ENCODE data around the gene AGAP5. TPM values are rescaled to one million over a fixed set of nuclear protein-coding genes. Genes with fewer than 3 reads are reported as not detected.

The AGAP5 gene
- total and polyA plus RNA-seq, 2 experiments from 2014 or later = 3.1 to 7.3 TPM

- TF ChIP-seq CTCF (IDR thresholded peaks at IDR 0.05; ENCODE audit: low read depth, low read length) = no peak
- no peaks in the 10 kb centered on the region for H3K36me3 ChIP-seq
- H3K27me3 ChIP-seq = no peaks in the 10 kb centered on the region
- no peaks in the 10 kb centered on the region for H3K9me3 ChIP-seq (ENCODE audit: low read depth)
- no peak overlapping the region for H3K4me3 ChIP-seq
- no peak for DNase-seq (ENCODE audit: low read depth in 1 of 2, low spot score in 1 of 2)
- H3K4me1 ChIP-seq (ENCODE audit: low read depth) = peaks cover 9% of the 10 kb centered on the region
- H3K27ac ChIP-seq = no peak overlapping the region
Observed at GRCh38 chr10:73629165-73629564, 68.7 kb downstream of the AGAP5 start.

DNA sequence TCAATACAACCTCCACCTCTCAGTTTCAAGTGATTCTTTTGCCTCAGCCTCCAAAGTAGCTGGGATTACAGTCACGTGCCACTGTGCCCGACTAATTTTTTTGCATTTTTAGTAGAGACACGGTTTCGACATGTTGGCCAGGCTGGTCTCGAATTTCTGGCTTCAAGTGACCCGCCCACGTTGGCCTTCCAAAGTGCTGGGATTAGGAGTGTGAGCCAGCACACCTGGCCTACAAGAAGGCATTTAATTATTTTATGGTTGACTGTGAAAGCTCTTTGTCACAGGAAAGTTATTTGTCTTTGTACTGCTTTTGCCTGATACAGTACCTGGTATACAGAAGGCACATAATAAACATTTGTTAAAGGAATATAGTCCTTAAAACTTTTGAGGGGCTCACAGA is 69.5 kb downstream of the AGAP5 start:
- H3K4me3 ChIP-seq = no peak overlapping the region
- H3K9me3 ChIP-seq (ENCODE audit: low read depth) = no peaks in the 10 kb centered on the region
- no peak for TF ChIP-seq CTCF (IDR thresholded peaks at IDR 0.05; ENCODE audit: low read depth, low read length)
- H3K27me3 ChIP-seq = no peaks in the 10 kb centered on the region
- H3K4me1 ChIP-seq (ENCODE audit: low read depth) = peaks cover 9% of the 10 kb centered on the region
- no peak for DNase-seq (ENCODE audit: low read depth in 1 of 2, low spot score in 1 of 2)
- H3K36me3 ChIP-seq = no peaks in the 10 kb centered on the region
- H3K27ac ChIP-seq = no peak overlapping the region

DNA sequence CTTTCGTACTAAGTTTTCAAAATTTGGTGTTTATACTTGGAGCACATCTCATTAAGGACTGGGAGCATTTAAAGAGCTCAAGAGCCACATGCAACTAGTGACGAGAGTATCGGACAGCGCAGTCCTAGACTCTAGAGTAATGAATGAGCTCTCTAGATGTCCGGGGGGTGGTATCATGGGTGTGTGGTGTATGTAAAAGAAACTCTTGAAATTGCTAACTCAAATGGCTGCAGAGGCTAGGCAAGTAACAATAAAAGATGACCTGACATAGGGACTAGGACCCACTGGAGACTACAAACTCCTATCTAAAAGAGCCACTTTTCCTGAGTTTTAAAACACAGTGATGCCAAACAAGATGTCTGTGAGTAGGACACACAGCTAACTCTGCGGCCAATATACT is 70.6 kb downstream of the AGAP5 start:
- peaks cover 9% of the 10 kb centered on the region for H3K4me1 ChIP-seq (ENCODE audit: low read depth)
- H3K4me3 ChIP-seq = no peak overlapping the region
- no peaks in the 10 kb centered on the region for H3K27me3 ChIP-seq
- no peaks in the 10 kb centered on the region for H3K9me3 ChIP-seq (ENCODE audit: low read depth)
- no peak overlapping the region for H3K27ac ChIP-seq
- no peak for TF ChIP-seq CTCF (IDR thresholded peaks at IDR 0.05; ENCODE audit: low read depth, low read length)
- no peaks in the 10 kb centered on the region for H3K36me3 ChIP-seq
- no peak for DNase-seq (ENCODE audit: low read depth in 1 of 2, low spot score in 1 of 2)

- no peaks in the 10 kb centered on the region for H3K36me3 ChIP-seq
- H3K4me1 ChIP-seq (ENCODE audit: low read depth) = peaks cover 9% of the 10 kb centered on the region
- DNase-seq (ENCODE audit: low read depth in 1 of 2, low spot score in 1 of 2) = peak; percentile 98
- peak overlapping the region; percentile 89 for H3K27ac ChIP-seq
- peak overlapping the region; percentile 80 for H3K4me3 ChIP-seq
- no peaks in the 10 kb centered on the region for H3K9me3 ChIP-seq (ENCODE audit: low read depth)
- TF ChIP-seq CTCF (IDR thresholded peaks at IDR 0.05; ENCODE audit: low read depth, low read length) = no peak
- no peaks in the 10 kb centered on the region for H3K27me3 ChIP-seq
Observed at GRCh38 chr10:73625884-73626752, 71.8 kb downstream of the AGAP5 start.

DNA sequence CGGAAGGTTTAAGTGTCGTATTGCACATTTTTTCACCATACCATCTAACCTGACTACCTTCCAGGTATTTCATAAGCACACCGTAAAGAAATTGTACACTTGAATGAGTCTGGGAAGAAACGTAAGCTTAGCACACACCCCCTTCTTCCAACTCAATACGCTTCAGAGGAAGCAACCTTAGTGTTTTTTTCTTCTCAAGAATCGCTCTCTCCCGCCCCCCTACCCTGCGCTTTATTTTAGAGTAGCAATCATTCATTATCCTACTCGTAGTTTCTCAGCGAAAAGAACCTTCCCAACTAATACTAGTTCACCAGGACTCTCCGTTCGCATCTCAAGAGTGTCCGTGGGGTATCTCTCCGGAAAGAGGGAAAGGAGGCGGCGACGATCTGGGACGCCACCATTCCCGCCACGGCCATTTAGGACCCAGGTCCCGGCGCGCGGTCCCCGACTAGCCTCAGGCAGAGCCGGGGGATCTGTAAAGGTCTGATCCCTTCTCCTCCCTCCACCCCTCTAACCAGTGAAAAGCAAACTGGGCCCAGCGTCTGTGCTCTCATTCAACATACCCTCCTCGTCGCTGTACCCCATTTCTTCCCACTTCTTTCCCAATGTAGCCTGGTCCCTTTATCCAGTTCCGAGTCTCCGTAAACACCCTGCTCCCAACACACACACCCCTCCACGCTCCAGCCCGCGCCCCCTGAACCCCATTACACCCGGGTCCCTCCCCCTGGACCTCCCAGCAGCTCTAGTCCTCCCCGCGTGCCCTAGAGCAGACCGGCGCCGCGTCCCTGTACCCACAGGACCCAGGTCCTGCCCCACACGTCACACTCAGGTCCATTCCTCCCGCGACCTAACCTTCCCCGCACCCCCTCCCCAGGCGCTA is 72.7 kb downstream of the AGAP5 start:
- H3K36me3 ChIP-seq = no peaks in the 10 kb centered on the region
- H3K9me3 ChIP-seq (ENCODE audit: low read depth) = no peaks in the 10 kb centered on the region
- peaks cover 9% of the 10 kb centered on the region for H3K4me1 ChIP-seq (ENCODE audit: low read depth)
- H3K27ac ChIP-seq = peak overlapping the region; percentile 77
- H3K27me3 ChIP-seq = no peaks in the 10 kb centered on the region
- no peak for TF ChIP-seq CTCF (IDR thresholded peaks at IDR 0.05; ENCODE audit: low read depth, low read length)
- H3K4me3 ChIP-seq = peak overlapping the region; percentile 80
- peak; percentile 38 to 65 for DNase-seq (ENCODE audit: low read depth in 1 of 2, low spot score in 1 of 2)

Other genes starting within 250 kb of the AGAP5 start
- gene PPP3CB, start 202.1 kb downstream of the AGAP5 start, total RNA-seq = 22.6 and 45.2 TPM in 2 replicates
- gene PPP3CB, start 202.1 kb downstream of the AGAP5 start, polyA plus RNA-seq = 13.3 and 14.3 TPM in 2 replicates
- 9.4 and 12.4 TPM in 2 replicates for gene USP54, start 106.8 kb downstream of the AGAP5 start, total RNA-seq
- 9.6 and 10.6 TPM in 2 replicates for gene USP54, start 106.8 kb downstream of the AGAP5 start, polyA plus RNA-seq
- 13.6 and 16.2 TPM in 2 replicates for gene MYOZ1, start 56.6 kb downstream of the AGAP5 start, total RNA-seq
- 11.7 and 17.0 TPM in 2 replicates for gene MYOZ1, start 56.6 kb downstream of the AGAP5 start, polyA plus RNA-seq
- 12.1 and 13.6 TPM in 2 replicates for gene SYNPO2L, start 42.1 kb downstream of the AGAP5 start, total RNA-seq
- 19.3 and 33.6 TPM in 2 replicates for gene SYNPO2L, start 42.1 kb downstream of the AGAP5 start, polyA plus RNA-seq
- 68.6 and 68.7 TPM in 2 replicates for gene SEC24C, start 46.3 kb upstream of the AGAP5 start, total RNA-seq
- 56.6 and 65.2 TPM in 2 replicates for gene SEC24C, start 46.3 kb upstream of the AGAP5 start, polyA plus RNA-seq
- gene CHCHD1, start 83.9 kb upstream of the AGAP5 start, total RNA-seq = 37.8 and 42.5 TPM in 2 replicates
- 81.8 and 83.2 TPM in 2 replicates for gene CHCHD1, start 83.9 kb upstream of the AGAP5 start, polyA plus RNA-seq
- gene ZSWIM8, start 87.5 kb upstream of the AGAP5 start, total RNA-seq = 89.3 and 115 TPM in 2 replicates
- gene ZSWIM8, start 87.5 kb upstream of the AGAP5 start, polyA plus RNA-seq = 37.1 and 63.7 TPM in 2 replicates
- gene NDST2, start 113.5 kb upstream of the AGAP5 start, total RNA-seq = 23.7 and 61.2 TPM in 2 replicates
- 16.6 and 21.6 TPM in 2 replicates for gene NDST2, start 113.5 kb upstream of the AGAP5 start, polyA plus RNA-seq
- gene CAMK2G, start 176.4 kb upstream of the AGAP5 start, total RNA-seq = 28.2 and 29.8 TPM in 2 replicates
- 7.7 and 8.5 TPM in 2 replicates for gene CAMK2G, start 176.4 kb upstream of the AGAP5 start, polyA plus RNA-seq
- 3.8 and 5.4 TPM in 2 replicates for gene PLAU, start 213.0 kb upstream of the AGAP5 start, total RNA-seq
- gene PLAU, start 213.0 kb upstream of the AGAP5 start, polyA plus RNA-seq = 4.0 and 4.1 TPM in 2 replicates

Data from cardiac muscle cell (in vitro differentiated cells and primary cell).